Activated B cell treated with CpG ODN at 0.5 μM for 24 hours (primary cell): ENCODE measurements around the gene CXCR5. TPM values are rescaled to one million over a fixed set of nuclear protein-coding genes. Genes with fewer than 3 reads are reported as not detected.

Experiments used
- ATAC-seq: fragments of 200-7000 bp; cut with Tn5 transposase; one replicate; pipeline ENCODE4 v1.10.0; 2021; ENCODE audit warnings: low read depth, mild to moderate bottlenecking, moderate library complexity
- CTCF ChIA-PET: fragments of 350-600 bp; sonication (Branson Sonifier 250); formaldehyde crosslinking; loops from one replicate; lab custom pipeline; 2021; ENCODE audit warnings: antibody characterized with exemption; lab: Charles Lee
- POLR2A ChIA-PET: fragments of 350-600 bp; sonication (Branson Sonifier 250); formaldehyde crosslinking; loops from one replicate; lab custom pipeline; 2021; ENCODE audit warnings: antibody characterized with exemption; lab: Charles Lee
- DNase-seq: peaks from one replicate; pipeline ENCODE4 v3.0.0; 2022
- H3K27ac Mint-ChIP-seq: one replicate; pipeline ENCODE4 v1.8.0; 2020; ENCODE audit warnings: mixed read lengths
- H3K27me3 Mint-ChIP-seq: one replicate; pipeline ENCODE4 v1.8.0; 2021; ENCODE audit warnings: mixed read lengths
- H3K36me3 Mint-ChIP-seq: one replicate; pipeline ENCODE4 v1.8.0; 2021; ENCODE audit warnings: low read depth, mixed read lengths
- H3K4me1 Mint-ChIP-seq: one replicate; pipeline ENCODE4 v1.8.0; 2021; ENCODE audit warnings: mixed read lengths
- H3K4me3 Mint-ChIP-seq: one replicate; pipeline ENCODE4 v1.8.0; 2020; ENCODE audit warnings: mild to moderate bottlenecking, mixed read lengths
- H3K9me3 Mint-ChIP-seq: one replicate; pipeline ENCODE4 v1.8.0; 2020; ENCODE audit warnings: mixed read lengths
- intact Hi-C: fragments of 100-400 bp; cut with micrococcal nuclease; formaldehyde crosslinking; loops from one replicate; pipeline ENCODE4 v1.15.1; 2024
- total RNA-seq: library from RNA; stranded (reverse); gene quantifications from 2 replicates; pipeline ENCODE4 v1.2.3, GENCODE V29; 2022
- TF ChIP-seq, protein P1 (sequence below): fragments of 200-600 bp; IDR thresholded peaks from one replicate; pipeline ENCODE4 v1.8.0; 2022; ENCODE audit warnings: antibody characterized with exemption, mild to moderate bottlenecking

Gene CXCR5
- total RNA-seq, 1 donor from 2014 or later: 199 TPM

DNA sequence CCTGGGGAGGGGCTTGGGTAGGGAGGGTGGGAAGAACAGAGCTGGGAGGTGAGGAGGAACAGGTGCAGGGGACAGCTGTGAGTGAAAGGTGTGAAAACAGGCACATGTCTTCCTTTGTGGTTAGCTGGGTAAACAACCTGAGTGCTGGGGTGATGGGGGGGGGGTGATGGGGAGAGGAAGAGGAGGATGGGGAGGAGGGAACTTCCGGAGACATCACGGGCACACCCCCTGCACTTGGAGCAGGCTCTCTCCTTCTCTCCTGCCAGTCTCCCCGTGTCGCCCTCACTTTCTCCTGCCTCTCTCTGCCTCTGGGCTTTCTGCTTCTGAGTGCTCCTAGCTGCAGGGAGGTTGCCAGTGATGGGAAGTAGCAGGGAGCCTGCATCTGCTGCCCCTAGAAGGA lies 8.8 kb downstream of the CXCR5 start:
- peak; percentile 11 for ATAC-seq
- Mint-ChIP-seq H3K4me1 (peaks cover 100% of the 10 kb centered on the region), H3K9me3 (no peaks in the 10 kb centered on the region), H3K36me3 (peaks cover 95% of the 10 kb centered on the region), H3K27ac (peak overlapping the region; percentile 98), H3K4me3 (peak overlapping the region; percentile 73), H3K27me3 (no peaks in the 10 kb centered on the region)
- no peak for DNase-seq
- CTCF ChIA-PET: no interaction called here
- TF ChIP-seq, protein P1, sequence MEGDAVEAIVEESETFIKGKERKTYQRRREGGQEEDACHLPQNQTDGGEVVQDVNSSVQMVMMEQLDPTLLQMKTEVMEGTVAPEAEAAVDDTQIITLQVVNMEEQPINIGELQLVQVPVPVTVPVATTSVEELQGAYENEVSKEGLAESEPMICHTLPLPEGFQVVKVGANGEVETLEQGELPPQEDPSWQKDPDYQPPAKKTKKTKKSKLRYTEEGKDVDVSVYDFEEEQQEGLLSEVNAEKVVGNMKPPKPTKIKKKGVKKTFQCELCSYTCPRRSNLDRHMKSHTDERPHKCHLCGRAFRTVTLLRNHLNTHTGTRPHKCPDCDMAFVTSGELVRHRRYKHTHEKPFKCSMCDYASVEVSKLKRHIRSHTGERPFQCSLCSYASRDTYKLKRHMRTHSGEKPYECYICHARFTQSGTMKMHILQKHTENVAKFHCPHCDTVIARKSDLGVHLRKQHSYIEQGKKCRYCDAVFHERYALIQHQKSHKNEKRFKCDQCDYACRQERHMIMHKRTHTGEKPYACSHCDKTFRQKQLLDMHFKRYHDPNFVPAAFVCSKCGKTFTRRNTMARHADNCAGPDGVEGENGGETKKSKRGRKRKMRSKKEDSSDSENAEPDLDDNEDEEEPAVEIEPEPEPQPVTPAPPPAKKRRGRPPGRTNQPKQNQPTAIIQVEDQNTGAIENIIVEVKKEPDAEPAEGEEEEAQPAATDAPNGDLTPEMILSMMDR: no peak
- POLR2A ChIA-PET: interaction anchor here (0.5 to 2.0 kb wide), 8 partner anchors 14 to 132 kb away, joined by 3 to 25 read pairs (median 3); no protein-coding TSS in a partner anchor
- intact Hi-C loops: no loop called here

DNA sequence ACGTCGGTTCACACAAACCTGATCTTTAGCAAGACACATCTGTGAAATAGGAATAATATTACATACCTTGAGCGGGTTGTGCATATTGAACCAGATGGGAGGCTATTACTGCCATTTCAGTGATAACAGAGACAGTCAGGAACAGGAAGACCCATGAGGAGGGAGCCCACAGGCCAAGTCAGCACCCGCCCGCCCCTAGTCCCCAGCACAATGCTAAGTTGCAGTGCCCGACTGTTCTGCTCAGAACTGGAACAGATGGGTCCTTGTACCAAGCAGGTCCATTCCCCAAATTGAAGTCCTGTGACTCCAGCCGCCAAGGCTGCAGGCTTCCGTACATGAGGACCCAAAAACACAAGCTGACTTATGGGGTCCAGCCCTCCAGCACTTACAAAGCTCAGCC lies 9.3 kb downstream of the CXCR5 start:
- intact Hi-C loops: no loop called here
- TF ChIP-seq, protein P1: no peak
- Mint-ChIP-seq H3K9me3 (no peaks in the 10 kb centered on the region), H3K27me3 (no peaks in the 10 kb centered on the region), H3K4me1 (peaks cover 100% of the 10 kb centered on the region), H3K27ac (peak overlapping the region; percentile 98), H3K36me3 (peaks cover 95% of the 10 kb centered on the region), H3K4me3 (peak overlapping the region; percentile 73)
- no peak for ATAC-seq
- DNase-seq: no peak
- CTCF ChIA-PET: no interaction called here
- POLR2A ChIA-PET: interaction anchor here (0.6 to 2.0 kb wide), 5 partner anchors 14 to 115 kb away, joined by 3 to 25 read pairs (median 3); no protein-coding TSS in a partner anchor

DNA sequence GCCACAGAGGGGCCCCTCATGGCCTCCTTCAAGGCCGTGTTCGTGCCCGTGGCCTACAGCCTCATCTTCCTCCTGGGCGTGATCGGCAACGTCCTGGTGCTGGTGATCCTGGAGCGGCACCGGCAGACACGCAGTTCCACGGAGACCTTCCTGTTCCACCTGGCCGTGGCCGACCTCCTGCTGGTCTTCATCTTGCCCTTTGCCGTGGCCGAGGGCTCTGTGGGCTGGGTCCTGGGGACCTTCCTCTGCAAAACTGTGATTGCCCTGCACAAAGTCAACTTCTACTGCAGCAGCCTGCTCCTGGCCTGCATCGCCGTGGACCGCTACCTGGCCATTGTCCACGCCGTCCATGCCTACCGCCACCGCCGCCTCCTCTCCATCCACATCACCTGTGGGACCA lies 10.0 kb downstream of the CXCR5 start:
- Mint-ChIP-seq H3K27me3 (no peaks in the 10 kb centered on the region), H3K4me1 (peaks cover 98% of the 10 kb centered on the region), H3K27ac (peak overlapping the region; percentile 98), H3K9me3 (no peaks in the 10 kb centered on the region), H3K4me3 (peak overlapping the region; percentile 73), H3K36me3 (peaks cover 92% of the 10 kb centered on the region)
- ATAC-seq (no peak), DNase-seq (no peak)
- intact Hi-C loops: no loop called here
- POLR2A ChIA-PET: interaction anchor here (1.0 to 2.7 kb wide), 4 partner anchors 24 to 116 kb away, joined by 3 to 36 read pairs (median 15); no protein-coding TSS in a partner anchor
- TF ChIP-seq, protein P1: no peak
- CTCF ChIA-PET: interaction anchor here (1.4 kb wide), 1 partner anchor 13 kb away, joined by 3 read pairs; no protein-coding TSS in a partner anchor

DNA sequence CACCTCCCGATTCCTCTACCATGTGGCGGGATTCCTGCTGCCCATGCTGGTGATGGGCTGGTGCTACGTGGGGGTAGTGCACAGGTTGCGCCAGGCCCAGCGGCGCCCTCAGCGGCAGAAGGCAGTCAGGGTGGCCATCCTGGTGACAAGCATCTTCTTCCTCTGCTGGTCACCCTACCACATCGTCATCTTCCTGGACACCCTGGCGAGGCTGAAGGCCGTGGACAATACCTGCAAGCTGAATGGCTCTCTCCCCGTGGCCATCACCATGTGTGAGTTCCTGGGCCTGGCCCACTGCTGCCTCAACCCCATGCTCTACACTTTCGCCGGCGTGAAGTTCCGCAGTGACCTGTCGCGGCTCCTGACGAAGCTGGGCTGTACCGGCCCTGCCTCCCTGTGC lies 10.5 kb downstream of the CXCR5 start:
- POLR2A ChIA-PET: interaction anchor here (0.5 to 4.6 kb wide), 9 partner anchors 15 to 110 kb away, joined by 3 to 213 read pairs (median 15); partner anchors contain the start of gene DDX6

More for the DNA sequence above, 10.5 kb downstream of the CXCR5 start:
- CTCF ChIA-PET: interaction anchor here (1.4 to 3.1 kb wide), 4 partner anchors 10 to 55 kb away, joined by 3 to 14 read pairs (median 8); partner anchors contain the start of gene CXCR5
- Mint-ChIP-seq H3K4me3 (peak overlapping the region; percentile 80), H3K9me3 (no peaks in the 10 kb centered on the region), H3K36me3 (peaks cover 88% of the 10 kb centered on the region), H3K27ac (peak overlapping the region; percentile 98), H3K27me3 (no peaks in the 10 kb centered on the region), H3K4me1 (peaks cover 95% of the 10 kb centered on the region)
- DNase-seq (no peak), ATAC-seq (no peak)
- TF ChIP-seq, protein P1: no peak
- intact Hi-C loops: no loop called here
